GM12891 (cell line): ENCODE data around the gene INPP5F.
A peak's percentile ranks its signal among the peaks of the same experiment; 100 is the strongest.

Experiments
- DNase-seq: peaks from one replicate; pipeline ENCODE4 v3.0.0; 2011; ENCODE audit warnings: low spot score; ENCODE audit not compliant: insufficient read length
- FAIRE-seq: peaks from 2 replicates; lab custom pipeline; 2011; peaks lifted over from hg19 to GRCh38; lab: Jason Lieb, UNC
- PAX5 ChIP-seq: IDR thresholded peaks from 2 replicates; pipeline ENCODE4 v1.6.1; 2011; ENCODE audit warnings: low read length, moderate library complexity, mild to moderate bottlenecking; ENCODE audit not compliant: insufficient read depth, severe bottlenecking
- POLR2A ChIP-seq: IDR thresholded peaks from 2 replicates; pipeline ENCODE4 v1.6.1; 2011; ENCODE audit warnings: low read depth, low read length, control low read depth
- POLR2AphosphoS5 ChIP-seq: IDR thresholded peaks from 2 replicates; pipeline ENCODE4 v1.6.1; 2011; ENCODE audit warnings: low read depth, low read length, control low read depth
- POU2F2 ChIP-seq: IDR thresholded peaks from 2 replicates; pipeline ENCODE4 v1.6.1; 2011; ENCODE audit warnings: low read depth, mild to moderate bottlenecking, control low read depth, low read length, moderate library complexity
- SPI1 ChIP-seq: IDR thresholded peaks from 2 replicates; pipeline ENCODE4 v1.6.1; 2011; ENCODE audit warnings: low read depth, low read length, control low read depth
- TAF1 ChIP-seq: IDR thresholded peaks from 2 replicates; pipeline ENCODE4 v1.6.1; 2011; ENCODE audit warnings: low read depth, low read length, control low read depth

Gene INPP5F

GRCh38 chr10:119724593-119725516, 995 bp upstream of the INPP5F start:
- FAIRE-seq (peak; percentile 47), DNase-seq (no peak)
- no peak; the same call in 1 of the 2 replicates for TF ChIP-seq TAF1
- no peak for TF ChIP-seq POLR2AphosphoS5
- TF ChIP-seq POLR2A, result no peak
- TF ChIP-seq SPI1, result no peak
- TF ChIP-seq PAX5, result no peak
- TF ChIP-seq POU2F2, result no peak

- FAIRE-seq (no peak), DNase-seq (no peak)
- TF ChIP-seq POLR2A (peak; percentile 42; the same call in 1 of the 2 replicates), POLR2AphosphoS5 (no peak)
These were observed 378 bp upstream of the INPP5F start for GRCh38 chr10:119725517-119725827.

GRCh38 chr10:119726676-119727261, 919 bp downstream of the INPP5F start:
- no peak for TF ChIP-seq TAF1
- TF ChIP-seq POLR2AphosphoS5, result no peak; the same call in 1 of the 2 replicates
- TF ChIP-seq PAX5, result no peak
- no peak for TF ChIP-seq SPI1
- no peak for TF ChIP-seq POU2F2
- no peak for TF ChIP-seq POLR2A
- FAIRE-seq (no peak), DNase-seq (no peak)

GRCh38 chr10:119728172-119728800, 2.4 kb downstream of the INPP5F start:
- FAIRE-seq (no peak), DNase-seq (no peak)
- TF ChIP-seq TAF1, result no peak
- no peak for TF ChIP-seq POLR2A
- no peak for TF ChIP-seq PAX5
- TF ChIP-seq POLR2AphosphoS5, result no peak
- TF ChIP-seq SPI1, result no peak
- no peak for TF ChIP-seq POU2F2

GRCh38 chr10:119734396-119735332, 8.8 kb downstream of the INPP5F start:
- no peak for DNase-seq

GRCh38 chr10:119735451-119735850, 9.6 kb downstream of the INPP5F start:
- FAIRE-seq, result no peak

More at GRCh38 chr10:119734396-119735332, 8.8 kb downstream of the INPP5F start:
- TF ChIP-seq POLR2A (no peak), SPI1 (no peak), POLR2AphosphoS5 (no peak), TAF1 (no peak), PAX5 (no peak), POU2F2 (no peak)
- peak; percentile 43 for FAIRE-seq

GRCh38 chr10:119736220-119736619, 10.4 kb downstream of the INPP5F start:
- no peak for FAIRE-seq
- no peak for DNase-seq
- no peak for TF ChIP-seq POLR2A
- TF ChIP-seq POLR2AphosphoS5, result no peak
- TF ChIP-seq SPI1, result no peak
- no peak for TF ChIP-seq PAX5
- TF ChIP-seq TAF1, result no peak
- no peak for TF ChIP-seq POU2F2

More at GRCh38 chr10:119735451-119735850, 9.6 kb downstream of the INPP5F start:
- no peak for TF ChIP-seq POU2F2
- no peak for TF ChIP-seq SPI1
- no peak for TF ChIP-seq POLR2AphosphoS5
- no peak for TF ChIP-seq TAF1
- TF ChIP-seq PAX5, result no peak
- TF ChIP-seq POLR2A, result no peak
- DNase-seq, result no peak

GRCh38 chr10:119737039-119737663, 11.3 kb downstream of the INPP5F start:
- no peak for TF ChIP-seq POLR2A
- no peak for TF ChIP-seq POLR2AphosphoS5
- TF ChIP-seq POU2F2, result no peak
- TF ChIP-seq SPI1, result no peak
- TF ChIP-seq TAF1, result no peak
- no peak for TF ChIP-seq PAX5
- FAIRE-seq, result peak; percentile 26
- no peak for DNase-seq
